GM21576 (cell line): ENCODE results near the gene AFP.

ENCODE experiments used
- ATAC-seq: cut with Tn5 transposase; IDR thresholded peaks from one replicate; pipeline ENCODE4 v1.9.1; 2021; ENCODE audit warnings: mild to moderate bottlenecking, moderate library complexity; ENCODE audit not compliant: unreplicated experiment

AFP gene

GRCh38 chr4:73436674-73437557, 895 bp downstream of the AFP start:
- ATAC-seq = no peak

- ATAC-seq = no peak
These were observed 1.5 kb downstream of the AFP start for GRCh38 chr4:73437558-73437956.

GRCh38 chr4:73438048-73438447, 2.0 kb downstream of the AFP start:
- ATAC-seq = no peak

- no peak for ATAC-seq
These were observed 2.7 kb downstream of the AFP start for GRCh38 chr4:73438582-73439215.

GRCh38 chr4:73439445-73439844, 3.4 kb downstream of the AFP start:
- no peak for ATAC-seq

- ATAC-seq = no peak
These were observed 4.0 kb downstream of the AFP start for GRCh38 chr4:73439991-73440390.

GRCh38 chr4:73440653-73441052, 4.6 kb downstream of the AFP start:
- no peak for ATAC-seq

- ATAC-seq = no peak
These were observed 6.3 kb downstream of the AFP start for GRCh38 chr4:73442275-73442674.

- no peak for ATAC-seq
These were observed 7.2 kb downstream of the AFP start for GRCh38 chr4:73443224-73443623.

- no peak for ATAC-seq
These were observed 9.6 kb downstream of the AFP start for GRCh38 chr4:73445383-73446335.

GRCh38 chr4:73446336-73446938, 10.4 kb downstream of the AFP start:
- ATAC-seq = peak; percentile 99

- ATAC-seq = no peak
These were observed 11.7 kb downstream of the AFP start for GRCh38 chr4:73447671-73448070.

- ATAC-seq = no peak
These were observed 12.6 kb downstream of the AFP start for GRCh38 chr4:73448448-73449203.

GRCh38 chr4:73450398-73451004, 14.5 kb downstream of the AFP start:
- ATAC-seq = no peak

GRCh38 chr4:73451404-73451803, 15.4 kb downstream of the AFP start:
- ATAC-seq = no peak

- no peak for ATAC-seq
These were observed 16.1 kb downstream of the AFP start for GRCh38 chr4:73451981-73452747.

- ATAC-seq = no peak
These were observed 17.1 kb downstream of the AFP start for GRCh38 chr4:73452953-73453700.

- ATAC-seq = no peak
These were observed 17.6 kb downstream of the AFP start for GRCh38 chr4:73453701-73454005.
